Activated CD4-positive, alpha-beta memory T cell treated with anti-CD3 and anti-CD28 coated beads, Interleukin-2, amount 10 ng/mL, durations not matched to agents 7 days and 5 days (primary cell): ENCODE measurements around the gene TBKBP1. TPM values are rescaled to one million over a fixed set of nuclear protein-coding genes. Genes with fewer than 3 reads are reported as not detected.

Experiments used
- total RNA-seq, 2 experiments: library from RNA; stranded (reverse); gene quantifications; one replicate each; pipeline ENCODE4 v1.2.3, GENCODE V29; 2021

Gene TBKBP1
- total RNA-seq, 2 experiments from 2014 or later, result 7.0 TPM

Other genes starting within 250 kb of the TBKBP1 start
- gene NPEPPS, start 163.1 kb upstream of the TBKBP1 start, total RNA-seq, result 100 to 1,000 TPM; 103 to 105 TPM
- gene KPNB1, start 44.2 kb upstream of the TBKBP1 start, total RNA-seq, result 100 to 1,000 TPM; 329 to 334 TPM
- 10 to 100 TPM; 58.3 to 61.1 TPM for gene TBX21, start 39.1 kb downstream of the TBKBP1 start, total RNA-seq
- gene OSBPL7, start 127.6 kb downstream of the TBKBP1 start, total RNA-seq, result 10 to 100 TPM; 33.2 to 36.1 TPM
- 10 to 100 TPM; 91.5 to 95.7 TPM for gene MRPL10, start 137.4 kb downstream of the TBKBP1 start, total RNA-seq
- gene LRRC46, start 137.5 kb downstream of the TBKBP1 start, total RNA-seq, result under 1 TPM; 0.45 to 0.53 TPM
- gene SCRN2, start 147.1 kb downstream of the TBKBP1 start, total RNA-seq, result 10 to 100 TPM; 29.1 to 29.8 TPM
- under 1 TPM; 0.10 to 0.15 TPM for gene SP6, start 157.0 kb downstream of the TBKBP1 start, total RNA-seq
- gene SP2, start 202.1 kb downstream of the TBKBP1 start, total RNA-seq, result 10 to 100 TPM; 24.6 to 25.6 TPM
- gene PNPO, start 247.4 kb downstream of the TBKBP1 start, total RNA-seq, result 10 to 100 TPM; 24.6 to 25.1 TPM